HG03060 (cell line): ENCODE data around the gene GRK4.
A peak's percentile ranks its signal among the peaks of the same experiment; 100 is the strongest.
"Not testable (repeated sequence)": the region's sequence is repeated elsewhere in the genome, so short reads cannot be mapped to it uniquely, and the experiment has no call there.

ENCODE experiments used
- ATAC-seq: cut with Tn5 transposase; IDR thresholded peaks from one replicate; pipeline ENCODE4 v1.9.1; 2021; ENCODE audit warnings: low read depth, moderate number of reproducible peaks; ENCODE audit not compliant: unreplicated experiment

The GRK4 gene

GRCh38 chr4:2954358-2955185 is 8.8 kb upstream of the GRK4 start:
- peak; percentile 39 for ATAC-seq

- ATAC-seq: not testable (repeated sequence)
Observed at GRCh38 chr4:2955186-2956044, 8.0 kb upstream of the GRK4 start.

GRCh38 chr4:2958446-2958845 is 4.9 kb upstream of the GRK4 start:
- ATAC-seq: no peak

DNA sequence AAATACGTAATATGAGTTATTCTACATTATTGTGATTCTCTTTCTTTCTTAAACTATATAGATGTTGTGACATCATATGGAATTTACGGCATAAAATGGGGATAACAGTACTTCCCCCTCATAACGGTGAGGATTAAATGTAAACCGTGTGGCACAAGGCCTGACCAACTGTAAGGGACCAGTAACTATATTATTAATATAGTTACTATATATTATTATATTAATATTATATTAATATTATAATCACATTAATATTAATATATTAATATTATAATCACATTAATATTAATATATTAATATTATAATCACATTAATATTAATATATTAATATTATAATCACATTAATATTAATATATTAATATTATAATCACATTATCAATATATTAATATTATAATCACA is 2.9 kb upstream of the GRK4 start:
- ATAC-seq: not testable (repeated sequence)

GRCh38 chr4:2961421-2961810 is 2.0 kb upstream of the GRK4 start:
- ATAC-seq: no peak

GRCh38 chr4:2961811-2962441 is 1.4 kb upstream of the GRK4 start:
- no peak for ATAC-seq

DNA sequence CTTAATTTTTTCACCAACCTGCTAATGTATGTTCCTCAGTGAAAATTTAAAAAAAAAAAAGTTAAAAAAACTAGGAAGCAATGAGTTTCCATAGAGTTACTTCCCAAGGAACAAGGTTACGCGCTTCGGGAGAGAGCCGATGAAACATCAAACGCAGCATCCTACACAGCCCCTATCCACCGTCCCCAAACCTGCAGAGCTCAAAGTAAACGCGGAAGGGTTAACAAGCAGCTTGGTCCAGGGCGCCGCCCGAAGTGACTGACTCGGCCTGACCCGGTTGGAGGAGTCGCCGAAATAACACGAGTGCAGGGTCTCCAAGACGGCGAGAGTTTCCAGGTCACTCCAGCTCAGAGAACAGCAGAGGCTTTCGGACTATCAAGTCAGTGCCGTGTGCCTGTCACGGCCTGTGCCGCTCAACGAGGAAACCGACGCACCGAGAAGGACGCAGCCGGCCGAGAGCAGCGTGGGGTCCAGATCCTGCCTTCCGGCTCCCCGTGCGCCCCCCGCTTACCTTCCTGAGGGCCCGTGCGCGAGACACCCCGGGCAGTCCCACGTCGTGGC is 677 bp upstream of the GRK4 start:
- ATAC-seq: no peak

DNA sequence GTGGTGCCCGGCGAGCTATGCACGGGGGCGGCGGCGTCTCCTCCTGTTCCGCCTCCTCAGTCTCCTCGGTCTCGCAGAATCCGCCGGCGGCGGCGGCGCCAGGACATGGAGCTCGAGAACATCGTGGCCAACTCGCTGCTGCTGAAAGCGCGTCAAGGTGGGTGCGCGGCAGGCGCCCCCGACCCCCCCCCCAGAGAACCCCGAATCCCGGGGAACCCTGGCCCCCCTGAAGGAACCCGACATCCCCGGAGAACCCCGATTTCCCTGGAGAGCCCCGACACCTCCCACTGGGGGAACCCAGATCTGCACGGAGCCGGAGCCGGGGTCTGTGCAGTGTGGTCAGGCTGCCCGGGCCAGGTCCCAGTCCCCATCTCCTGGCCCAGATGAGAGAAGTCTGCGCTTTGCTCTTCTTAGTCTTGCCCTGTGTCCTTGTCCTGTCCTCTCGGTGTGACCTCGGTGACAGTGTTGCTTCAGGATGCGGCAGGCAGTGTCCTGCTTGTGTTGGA is 648 bp downstream of the GRK4 start:
- no peak for ATAC-seq

DNA sequence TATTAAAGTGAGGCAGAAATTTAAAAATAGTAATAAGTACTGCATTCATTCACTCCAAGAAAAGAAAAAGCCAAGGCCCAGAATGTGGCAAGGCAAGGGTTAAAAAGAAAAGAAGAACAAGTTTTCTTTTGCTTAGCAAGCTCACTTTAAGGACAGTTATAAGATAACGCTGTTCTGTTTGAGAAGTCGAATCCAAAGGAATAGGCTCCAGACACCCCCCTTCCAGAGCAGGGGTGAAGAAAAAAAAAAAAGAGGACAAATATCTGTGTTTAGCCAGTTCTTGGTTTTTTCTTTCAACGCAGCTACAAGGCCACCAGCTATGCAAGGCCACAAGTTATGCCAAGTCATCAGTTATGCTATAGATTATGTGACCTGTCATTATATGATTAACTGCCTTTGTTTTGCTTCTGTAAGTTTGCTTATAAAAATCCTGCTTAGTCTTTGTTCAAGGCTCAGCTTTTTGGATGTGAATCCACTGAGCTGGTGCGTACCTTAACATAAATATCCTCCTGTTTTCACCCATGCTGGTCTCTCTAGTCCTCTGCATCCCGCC is 1.4 kb downstream of the GRK4 start:
- ATAC-seq: no peak

DNA sequence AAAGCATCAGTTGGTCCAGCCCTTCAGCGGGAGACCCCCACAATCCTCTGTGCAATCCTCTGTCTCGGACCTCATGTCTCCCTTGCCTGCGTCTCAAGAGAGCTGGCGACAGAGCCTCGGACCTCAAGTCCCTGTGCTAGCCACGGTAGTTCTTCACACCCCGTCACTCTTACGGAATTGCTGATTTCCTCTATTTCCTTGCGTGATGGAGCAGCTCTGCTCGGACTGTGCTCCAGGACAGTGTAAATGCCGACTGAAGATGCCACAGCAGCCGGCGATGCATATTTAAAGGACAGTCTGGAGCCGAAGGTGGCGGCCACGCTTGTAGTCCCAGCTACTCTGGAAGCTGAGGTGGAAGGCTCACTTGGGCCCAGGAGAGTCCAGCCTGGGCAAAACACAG is 1.9 kb downstream of the GRK4 start:
- ATAC-seq: no peak

DNA sequence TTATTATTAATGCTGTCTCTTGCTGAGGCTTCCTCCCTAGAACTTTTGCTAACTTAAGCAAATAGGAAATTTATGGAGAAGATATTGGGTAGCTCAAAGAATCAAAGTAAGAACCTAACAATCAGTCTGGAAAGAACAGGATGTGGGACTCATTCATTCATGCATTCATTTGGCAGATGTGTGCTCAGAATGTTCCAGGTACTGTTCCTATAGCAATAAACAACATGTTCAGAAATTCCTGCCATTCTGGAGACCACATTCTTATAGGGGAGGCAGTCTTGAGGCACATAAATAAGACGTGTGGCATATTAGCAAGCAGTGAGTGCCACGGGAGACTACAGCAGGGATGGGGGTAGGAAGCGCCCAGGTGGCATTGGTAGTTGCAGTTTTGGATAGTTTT is 5.0 kb downstream of the GRK4 start:
- no peak for ATAC-seq

- ATAC-seq: no peak
Observed at GRCh38 chr4:2971275-2971674, 7.9 kb downstream of the GRK4 start.

DNA sequence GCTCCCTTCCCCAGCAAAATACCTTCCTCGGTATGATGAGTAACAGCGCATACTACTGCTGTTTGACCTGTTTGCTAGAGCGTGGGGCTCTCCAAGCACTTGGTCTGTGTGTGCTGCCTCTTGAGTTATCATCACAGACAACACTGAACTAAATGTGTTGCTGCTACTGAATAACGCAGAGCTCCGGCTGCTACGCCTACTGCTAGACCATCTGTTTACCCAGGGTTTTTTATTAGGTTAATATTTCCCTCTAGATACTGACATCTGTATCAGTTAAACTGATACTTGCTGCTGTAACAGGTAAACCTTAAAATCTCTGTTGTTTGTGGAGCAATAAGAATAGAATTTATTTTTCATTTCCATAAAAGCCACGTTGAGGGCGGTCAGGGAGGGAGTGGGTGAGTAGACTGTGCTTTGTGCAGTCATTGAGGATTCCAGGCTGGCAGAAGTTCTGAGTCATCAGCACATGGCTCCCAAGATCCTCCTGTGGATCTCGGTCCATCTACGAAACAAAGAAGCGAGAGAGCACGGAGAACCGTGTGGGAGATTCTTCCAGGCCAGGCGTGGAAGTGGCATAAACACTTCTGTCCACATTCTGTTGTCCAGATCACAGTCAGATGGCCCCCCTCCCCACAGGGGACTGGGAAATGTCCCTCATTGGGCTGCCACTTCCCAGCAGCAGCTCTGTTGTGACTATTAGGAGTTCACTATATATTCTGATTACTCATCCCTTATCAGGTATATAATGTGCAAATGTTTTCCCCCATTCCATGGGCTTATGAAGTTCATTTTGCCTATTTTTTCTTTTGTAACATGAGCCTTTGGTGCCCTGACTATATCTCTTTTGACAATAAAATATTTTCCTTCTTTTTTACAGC is 14.1 kb downstream of the GRK4 start:
- ATAC-seq: no peak

DNA sequence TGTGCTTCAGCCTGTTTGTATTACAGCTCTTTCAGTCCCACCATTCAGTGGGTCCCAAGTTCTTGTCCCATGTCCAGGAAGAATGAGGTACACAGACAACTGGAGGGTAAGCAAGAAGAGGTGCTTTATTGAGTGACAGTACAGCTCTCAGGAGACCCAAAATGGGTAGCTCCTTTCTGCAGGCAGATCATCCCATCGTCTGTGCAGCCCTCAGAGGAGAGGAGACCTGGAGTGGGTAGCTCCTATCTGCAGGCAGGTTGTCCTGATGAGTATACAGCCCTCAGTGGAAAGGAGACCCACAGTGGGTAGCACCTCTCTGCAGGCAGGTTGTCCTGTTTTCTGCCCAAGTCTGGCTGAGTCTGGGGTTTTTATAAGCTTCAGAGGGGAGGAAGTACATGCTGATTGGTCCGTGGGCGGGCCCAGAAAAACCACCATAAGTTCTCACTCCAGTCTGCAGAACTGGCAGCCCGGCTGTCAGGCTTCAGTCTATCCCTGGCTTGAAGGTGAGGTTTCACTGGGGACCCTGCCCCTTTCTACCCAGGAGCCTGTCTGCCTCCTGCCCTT is 18.0 kb downstream of the GRK4 start:
- ATAC-seq: no peak

DNA sequence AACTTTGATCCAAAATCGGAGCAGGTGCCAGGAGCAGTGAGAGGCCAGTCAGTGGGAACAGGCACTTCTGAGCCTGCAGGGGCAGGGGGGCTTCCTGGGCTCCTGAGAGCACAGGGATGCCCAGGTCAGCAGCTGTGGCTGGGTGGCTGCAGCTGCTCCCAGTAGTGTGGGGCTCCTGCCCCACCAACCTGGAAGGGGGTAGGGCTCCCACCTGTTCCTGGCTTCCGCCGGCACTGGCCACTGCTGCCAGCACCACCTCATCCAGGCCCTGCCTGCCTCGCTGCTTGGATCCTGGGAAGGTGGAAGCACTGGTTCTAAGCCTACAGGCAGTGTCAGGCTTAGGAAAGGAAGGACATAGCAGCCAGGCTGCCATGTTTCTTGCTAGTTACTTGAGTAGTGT is 18.6 kb downstream of the GRK4 start:
- ATAC-seq: no peak

- not testable (repeated sequence) for ATAC-seq
Observed at GRCh38 chr4:2983715-2984114, 20.3 kb downstream of the GRK4 start.

GRCh38 chr4:2991243-2991642 is 27.9 kb downstream of the GRK4 start:
- no peak for ATAC-seq

- ATAC-seq: no peak
Observed at GRCh38 chr4:2994917-2995316, 31.5 kb downstream of the GRK4 start.
